ENCODE data around the gene WNK3.
A peak's percentile ranks its signal among the peaks of the same experiment; 100 is the strongest.
"Not testable (repeated sequence)": the region's sequence is repeated elsewhere in the genome, so short reads cannot be mapped to it uniquely, and the experiment has no call there.

Gene WNK3

GRCh38 chrX:54357414-54358377, at the start of gene WNK3:
Gene WNK3 (minus strand): TSS chrX:54358046.
- Histone ChIP-seq H3K9ac (ENCODE audit: low read length) (no peak within 1 kb of the TSS), H3K4me1 (ENCODE audit: control insufficient read depth, insufficient read depth, low read length) (no peaks in the 10 kb centered on the region), H3K9me3 (ENCODE audit: control insufficient read depth, low read length) (peaks cover 3% of the 10 kb centered on the region), H3K27me3 (replicated peaks; ENCODE audit: control insufficient read depth, insufficient read depth, low read length) (peaks cover 31% of the 10 kb centered on the region), H3K4me3 (ENCODE audit: low read length) (peak within 1 kb of the TSS; percentile 81), H3K36me3 (ENCODE audit: control insufficient read depth, insufficient read depth, low read length, severe bottlenecking) (no peaks in the 10 kb centered on the region)
- peak; percentile 89 for DNase-seq (ENCODE audit: low read depth)

- no peaks in the 10 kb centered on the region for H3K9me3 ChIP-seq (ENCODE audit: control insufficient read depth, low read length)
- H3K27me3 ChIP-seq (replicated peaks; ENCODE audit: control insufficient read depth, insufficient read depth, low read length) = peaks cover 18% of the 10 kb centered on the region
- DNase-seq (ENCODE audit: low read depth) = no peak
- H3K9ac ChIP-seq (ENCODE audit: low read length) = no peak overlapping the region
- no peaks in the 10 kb centered on the region for H3K4me1 ChIP-seq (ENCODE audit: control insufficient read depth, insufficient read depth, low read length)
- H3K36me3 ChIP-seq (ENCODE audit: control insufficient read depth, insufficient read depth, low read length, severe bottlenecking) = no peaks in the 10 kb centered on the region
- H3K4me3 ChIP-seq (ENCODE audit: low read length) = no peak overlapping the region
These were observed 49.4 kb upstream of the WNK3 start for GRCh38 chrX:54407266-54407665.

DNA sequence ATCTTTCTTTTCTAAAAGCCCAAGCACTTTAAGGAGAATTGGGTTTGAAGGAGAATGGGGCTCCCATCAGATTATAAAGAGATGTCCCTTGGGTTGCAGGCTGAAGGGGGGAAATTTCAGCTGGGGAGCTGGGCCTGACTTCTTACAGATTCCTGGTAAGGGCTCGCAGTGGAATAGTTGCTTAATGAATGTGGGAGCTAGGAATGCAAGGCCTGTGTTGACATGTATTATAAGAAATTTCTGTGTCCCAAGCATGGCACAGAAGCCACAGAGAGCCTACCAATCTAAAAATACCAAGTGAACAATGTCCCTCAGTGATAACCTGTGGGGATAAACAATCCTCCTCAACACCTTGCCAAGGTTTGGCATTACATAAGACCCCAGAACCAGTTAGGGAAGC, 39.3 kb upstream of the WNK3 start:
- Histone ChIP-seq H3K9ac (ENCODE audit: low read length) (no peak overlapping the region), H3K4me1 (ENCODE audit: control insufficient read depth, insufficient read depth, low read length) (no peaks in the 10 kb centered on the region), H3K4me3 (ENCODE audit: low read length) (no peak overlapping the region), H3K36me3 (ENCODE audit: control insufficient read depth, insufficient read depth, low read length, severe bottlenecking) (no peaks in the 10 kb centered on the region), H3K9me3 (ENCODE audit: control insufficient read depth, low read length) (no peaks in the 10 kb centered on the region), H3K27me3 (replicated peaks; ENCODE audit: control insufficient read depth, insufficient read depth, low read length) (peaks cover 4% of the 10 kb centered on the region)
- DNase-seq (ENCODE audit: low read depth) = peak; percentile 45

DNA sequence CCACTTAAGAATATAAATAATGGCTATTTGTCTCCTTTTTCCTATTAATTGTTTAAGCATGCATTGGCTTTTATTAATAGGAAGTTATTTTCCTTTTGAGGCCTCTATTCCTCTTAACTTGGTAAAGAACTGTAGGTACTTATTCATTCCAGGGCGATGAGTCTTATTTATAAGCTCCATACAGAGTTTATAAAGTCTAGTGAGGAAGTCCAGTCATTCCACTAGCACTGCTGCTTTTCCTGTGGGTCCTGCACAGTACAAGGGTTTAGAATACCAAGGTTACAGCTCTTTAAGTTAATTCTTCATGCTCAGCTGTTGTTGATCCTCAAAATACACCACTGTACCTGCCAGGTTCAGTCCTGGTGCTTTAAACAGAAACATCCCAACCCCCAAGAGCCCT, 28.5 kb upstream of the WNK3 start:
- no peak overlapping the region for H3K9ac ChIP-seq (ENCODE audit: low read length)
- no peak overlapping the region for H3K4me3 ChIP-seq (ENCODE audit: low read length)
- DNase-seq (ENCODE audit: low read depth) = peak; percentile 12
- no peaks in the 10 kb centered on the region for H3K9me3 ChIP-seq (ENCODE audit: control insufficient read depth, low read length)
- H3K4me1 ChIP-seq (ENCODE audit: control insufficient read depth, insufficient read depth, low read length) = no peaks in the 10 kb centered on the region
- peaks cover 5% of the 10 kb centered on the region for H3K27me3 ChIP-seq (replicated peaks; ENCODE audit: control insufficient read depth, insufficient read depth, low read length)
- H3K36me3 ChIP-seq (ENCODE audit: control insufficient read depth, insufficient read depth, low read length, severe bottlenecking) = no peaks in the 10 kb centered on the region

GRCh38 chrX:54384661-54385060, 26.8 kb upstream of the WNK3 start:
- not testable (repeated sequence) for H3K4me3 ChIP-seq (ENCODE audit: low read length); H3K4me1 ChIP-seq (ENCODE audit: control insufficient read depth, insufficient read depth, low read length); H3K9me3 ChIP-seq (ENCODE audit: control insufficient read depth, low read length); H3K36me3 ChIP-seq (ENCODE audit: control insufficient read depth, insufficient read depth, low read length, severe bottlenecking); H3K27me3 ChIP-seq (replicated peaks; ENCODE audit: control insufficient read depth, insufficient read depth, low read length); H3K9ac ChIP-seq (ENCODE audit: low read length)
- peak; percentile 7 for DNase-seq (ENCODE audit: low read depth)

GRCh38 chrX:54359408-54359807, 1.6 kb upstream of the WNK3 start:
- H3K4me3 ChIP-seq (ENCODE audit: low read length) = no peak overlapping the region
- no peak for DNase-seq (ENCODE audit: low read depth)

GRCh38 chrX:54358424-54359211, 772 bp upstream of the WNK3 start:
- DNase-seq (ENCODE audit: low read depth) = peak; percentile 83
- Histone ChIP-seq H3K4me1 (ENCODE audit: control insufficient read depth, insufficient read depth, low read length) (no peaks in the 10 kb centered on the region), H3K27me3 (replicated peaks; ENCODE audit: control insufficient read depth, insufficient read depth, low read length) (peaks cover 38% of the 10 kb centered on the region), H3K4me3 (ENCODE audit: low read length) (peak overlapping the region; percentile 81), H3K9ac (ENCODE audit: low read length) (no peak overlapping the region), H3K9me3 (ENCODE audit: control insufficient read depth, low read length) (no peaks in the 10 kb centered on the region), H3K36me3 (ENCODE audit: control insufficient read depth, insufficient read depth, low read length, severe bottlenecking) (no peaks in the 10 kb centered on the region)

More at GRCh38 chrX:54359408-54359807, 1.6 kb upstream of the WNK3 start:
- H3K36me3 ChIP-seq (ENCODE audit: control insufficient read depth, insufficient read depth, low read length, severe bottlenecking) = no peaks in the 10 kb centered on the region
- H3K4me1 ChIP-seq (ENCODE audit: control insufficient read depth, insufficient read depth, low read length) = no peaks in the 10 kb centered on the region
- H3K9ac ChIP-seq (ENCODE audit: low read length) = no peak overlapping the region
- H3K27me3 ChIP-seq (replicated peaks; ENCODE audit: control insufficient read depth, insufficient read depth, low read length) = peaks cover 38% of the 10 kb centered on the region
- H3K9me3 ChIP-seq (ENCODE audit: control insufficient read depth, low read length) = no peaks in the 10 kb centered on the region

- Histone ChIP-seq H3K27me3 (replicated peaks; ENCODE audit: control insufficient read depth, insufficient read depth, low read length) (no peaks in the 10 kb centered on the region), H3K4me3 (ENCODE audit: low read length) (no peak overlapping the region), H3K9me3 (ENCODE audit: control insufficient read depth, low read length) (peaks cover 7% of the 10 kb centered on the region), H3K36me3 (ENCODE audit: control insufficient read depth, insufficient read depth, low read length, severe bottlenecking) (no peaks in the 10 kb centered on the region), H3K4me1 (ENCODE audit: control insufficient read depth, insufficient read depth, low read length) (no peaks in the 10 kb centered on the region), H3K9ac (ENCODE audit: low read length) (no peak overlapping the region)
- DNase-seq (ENCODE audit: low read depth) = no peak
These were observed 5.2 kb downstream of the WNK3 start for GRCh38 chrX:54352677-54353076.

GRCh38 chrX:54337383-54337782, 20.5 kb downstream of the WNK3 start:
- H3K36me3 ChIP-seq (ENCODE audit: control insufficient read depth, insufficient read depth, low read length, severe bottlenecking); H3K27me3 ChIP-seq (replicated peaks; ENCODE audit: control insufficient read depth, insufficient read depth, low read length); H3K4me1 ChIP-seq (ENCODE audit: control insufficient read depth, insufficient read depth, low read length); H3K9ac ChIP-seq (ENCODE audit: low read length); DNase-seq (ENCODE audit: low read depth); H3K9me3 ChIP-seq (ENCODE audit: control insufficient read depth, low read length); H3K4me3 ChIP-seq (ENCODE audit: low read length): not testable (repeated sequence)

DNA sequence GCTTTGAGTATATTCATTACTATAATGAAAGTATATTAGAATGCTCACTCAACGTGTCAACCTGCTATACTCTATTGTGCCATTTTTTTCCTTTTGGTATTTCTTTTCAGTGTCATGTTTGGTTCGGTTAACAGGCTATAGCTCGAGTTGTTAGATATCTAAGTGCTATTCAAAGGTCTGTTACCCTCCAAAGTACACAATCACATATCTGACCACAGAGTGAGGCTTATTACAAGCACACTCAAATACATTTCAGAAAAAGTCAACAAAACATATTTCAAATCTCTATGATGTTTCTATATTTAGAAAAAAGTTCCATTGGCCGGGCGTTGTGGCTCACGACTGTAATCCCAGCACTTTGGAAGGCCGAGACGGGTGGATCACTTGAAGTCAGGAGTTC, 32.8 kb downstream of the WNK3 start:
- no peaks in the 10 kb centered on the region for H3K9me3 ChIP-seq (ENCODE audit: control insufficient read depth, low read length)
- no peak overlapping the region for H3K4me3 ChIP-seq (ENCODE audit: low read length)
- H3K27me3 ChIP-seq (replicated peaks; ENCODE audit: control insufficient read depth, insufficient read depth, low read length) = peaks cover 16% of the 10 kb centered on the region
- H3K9ac ChIP-seq (ENCODE audit: low read length) = no peak overlapping the region
- no peak for DNase-seq (ENCODE audit: low read depth)
- H3K36me3 ChIP-seq (ENCODE audit: control insufficient read depth, insufficient read depth, low read length, severe bottlenecking) = no peaks in the 10 kb centered on the region
- no peaks in the 10 kb centered on the region for H3K4me1 ChIP-seq (ENCODE audit: control insufficient read depth, insufficient read depth, low read length)

DNA sequence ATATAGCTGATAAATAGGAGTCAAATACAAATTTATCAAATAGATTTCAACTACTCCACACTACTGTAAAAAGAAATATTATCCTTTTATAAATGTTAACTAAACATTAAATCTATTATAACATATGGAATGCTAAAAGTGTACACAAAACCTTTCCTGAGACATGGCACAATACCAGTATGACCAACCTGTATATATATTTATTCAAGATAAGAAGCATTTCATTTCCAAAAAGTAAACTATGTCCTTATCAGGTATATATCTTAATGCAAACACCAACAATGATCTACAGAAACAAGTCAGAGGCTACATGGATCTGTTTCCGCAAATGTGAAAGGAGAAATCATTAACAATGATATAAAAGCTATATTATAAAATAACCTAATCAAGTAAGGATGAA, 37.8 kb downstream of the WNK3 start:
- H3K9me3 ChIP-seq (ENCODE audit: control insufficient read depth, low read length) = no peaks in the 10 kb centered on the region
- no peak overlapping the region for H3K9ac ChIP-seq (ENCODE audit: low read length)
- H3K36me3 ChIP-seq (ENCODE audit: control insufficient read depth, insufficient read depth, low read length, severe bottlenecking) = no peaks in the 10 kb centered on the region
- peaks cover 21% of the 10 kb centered on the region for H3K27me3 ChIP-seq (replicated peaks; ENCODE audit: control insufficient read depth, insufficient read depth, low read length)
- H3K4me1 ChIP-seq (ENCODE audit: control insufficient read depth, insufficient read depth, low read length) = no peaks in the 10 kb centered on the region
- DNase-seq (ENCODE audit: low read depth) = no peak
- H3K4me3 ChIP-seq (ENCODE audit: low read length) = no peak overlapping the region

All from adipocyte (in vitro differentiated cells).